RPMI8226 (cell line): ENCODE measurements around the gene FAHD2A.
A peak's percentile ranks its signal among the peaks of the same experiment; 100 is the strongest.
"Not testable (repeated sequence)": the region's sequence is repeated elsewhere in the genome, so short reads cannot be mapped to it uniquely, and the experiment has no call there.

Source experiments
- DNase-seq: peaks from one replicate; pipeline ENCODE4 v3.0.0-alpha.2; 2015

Gene FAHD2A

DNA sequence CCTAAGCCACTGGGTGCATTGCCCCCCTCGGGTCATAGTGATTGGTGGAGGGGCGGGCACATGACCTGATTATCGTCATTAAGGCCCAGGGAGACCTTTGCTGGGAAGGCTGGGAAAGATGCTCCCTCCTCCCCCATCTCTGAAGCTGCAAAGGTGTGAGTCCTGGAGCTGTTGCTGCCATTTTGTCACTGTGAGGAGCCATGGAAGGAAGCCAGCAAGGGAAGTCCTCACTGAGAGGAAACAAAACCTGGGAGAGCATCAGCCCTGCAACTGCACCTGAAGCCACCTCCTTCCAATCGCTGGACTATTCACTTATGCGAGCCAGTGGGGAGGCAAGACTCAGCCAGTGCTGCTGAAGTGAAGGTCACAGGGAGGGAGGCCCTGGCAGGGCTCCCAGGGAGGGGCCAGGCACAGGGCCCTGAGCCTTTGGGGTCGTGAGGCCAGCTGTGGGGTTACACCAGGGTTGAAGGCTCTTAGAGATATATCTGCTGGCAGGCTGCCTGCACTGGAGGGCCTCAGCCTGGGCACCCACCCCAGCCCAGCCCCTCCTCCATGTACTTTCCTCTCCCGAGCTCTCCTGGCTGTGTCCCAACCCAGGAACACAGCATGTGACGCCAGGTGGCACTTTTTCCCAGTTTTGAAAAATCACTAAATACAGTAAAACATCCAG, 10.7 kb upstream of the FAHD2A start:
- no peak for DNase-seq

DNA sequence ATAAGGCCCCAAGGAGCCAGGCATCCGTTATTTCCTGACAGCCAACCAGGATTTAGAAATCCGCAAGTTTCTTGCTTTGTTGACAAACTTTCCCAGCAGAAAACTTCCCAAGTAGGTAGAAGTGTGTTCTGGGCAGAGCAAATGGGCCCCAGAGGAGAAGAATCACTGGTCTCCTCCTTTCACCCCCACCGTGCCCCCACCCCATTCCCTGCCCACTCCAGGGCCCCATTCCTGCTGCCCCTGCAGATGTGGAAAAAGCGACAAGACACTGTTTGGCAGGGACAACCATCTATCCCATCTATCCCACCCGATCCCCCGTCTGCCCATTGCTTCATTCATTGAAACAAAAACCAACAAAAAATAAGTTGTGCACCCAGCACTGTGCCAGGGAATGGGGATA, 10.2 kb upstream of the FAHD2A start:
- no peak for DNase-seq

DNA sequence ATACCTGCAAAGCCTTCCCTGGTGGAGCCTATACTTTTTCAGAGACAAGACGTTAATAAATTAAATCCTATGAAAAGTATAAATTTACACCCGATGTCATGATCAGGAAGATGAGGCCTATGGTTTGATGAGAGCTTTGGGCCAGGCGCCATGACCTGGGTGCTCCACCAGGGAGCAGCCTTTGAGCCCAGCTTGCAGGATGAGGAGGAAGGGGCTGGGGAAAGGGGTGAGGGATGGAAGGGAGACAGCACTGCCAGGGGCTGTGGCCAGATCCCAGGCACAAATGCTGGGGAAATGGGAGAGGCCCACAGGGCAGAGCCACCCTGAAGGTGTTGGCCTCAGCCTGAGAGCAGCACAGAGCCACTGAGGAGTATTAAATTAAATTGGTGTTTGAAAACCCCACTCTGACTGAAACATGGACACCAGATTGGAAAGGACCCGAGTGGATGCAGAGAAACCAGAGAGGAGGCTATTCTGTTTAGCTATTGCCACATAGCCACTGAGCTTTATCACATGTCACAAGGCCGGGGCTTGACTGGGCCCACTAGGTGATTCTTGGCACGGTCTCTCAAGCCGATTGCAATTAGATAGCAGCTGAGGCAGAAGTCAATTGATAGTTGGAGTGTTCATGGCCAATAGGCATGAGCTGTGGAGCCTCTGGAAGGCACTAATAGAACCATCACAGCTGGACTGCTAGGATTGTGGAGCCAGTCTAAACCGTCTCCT, 9.6 kb upstream of the FAHD2A start:
- no peak for DNase-seq

DNA sequence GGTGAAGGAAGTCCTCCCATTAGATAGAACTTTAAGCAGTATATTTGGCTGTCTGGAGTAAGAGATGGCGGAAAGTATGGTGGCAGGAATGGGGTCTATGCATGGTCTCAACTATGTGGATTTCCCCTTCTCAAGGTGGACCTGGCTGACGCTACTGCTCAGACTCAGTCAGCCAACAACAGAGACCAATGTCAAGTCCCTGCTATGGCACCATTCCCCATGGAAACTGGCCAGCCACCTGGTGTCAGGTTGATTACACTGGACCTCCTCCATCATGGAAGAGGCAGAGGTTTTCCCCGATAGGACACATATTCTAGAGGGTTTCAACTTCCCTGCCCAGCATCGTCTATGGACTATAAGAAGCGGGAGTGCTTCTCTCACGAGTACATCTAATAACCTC, 8.6 kb upstream of the FAHD2A start:
- no peak for DNase-seq

DNA sequence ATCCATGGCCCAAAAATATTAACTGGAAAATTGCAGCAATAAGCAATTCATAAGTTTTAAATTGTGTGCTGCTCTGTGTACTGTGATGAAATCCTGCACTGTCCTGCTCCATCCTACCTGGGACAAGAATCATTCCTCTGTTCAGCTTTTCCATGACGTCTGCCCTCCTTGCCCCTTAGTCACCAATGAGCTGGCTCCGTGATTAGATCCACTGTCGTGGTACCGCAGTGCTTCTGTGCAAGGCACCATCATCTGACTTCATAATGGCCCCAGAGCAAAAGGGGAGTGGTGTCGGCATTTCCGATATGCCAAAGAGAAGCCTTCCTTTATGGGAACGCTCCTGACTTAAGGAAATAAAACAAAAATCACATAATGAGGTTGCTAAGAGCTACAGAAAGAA, 3.4 kb upstream of the FAHD2A start:
- DNase-seq: no peak

DNA sequence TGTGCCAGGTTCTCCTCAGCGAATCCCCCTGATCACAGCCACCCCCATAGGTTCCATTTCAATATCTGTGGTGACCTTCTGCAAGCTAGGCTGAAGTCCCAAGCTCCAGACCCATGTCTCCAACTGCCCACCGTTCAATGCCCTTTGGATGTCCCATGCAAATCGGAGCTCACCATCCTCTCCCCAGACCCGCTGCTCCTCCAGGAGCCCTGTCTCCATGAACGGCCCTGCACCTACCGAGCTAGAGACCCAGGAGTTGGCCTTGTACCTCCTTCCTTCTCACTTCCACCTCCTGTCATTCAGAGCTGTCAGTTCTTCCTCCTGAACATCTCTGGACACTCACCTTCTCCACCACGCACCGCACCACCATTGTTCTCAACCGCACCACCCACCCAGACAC, 1.0 kb upstream of the FAHD2A start:
- DNase-seq: no peak

DNA sequence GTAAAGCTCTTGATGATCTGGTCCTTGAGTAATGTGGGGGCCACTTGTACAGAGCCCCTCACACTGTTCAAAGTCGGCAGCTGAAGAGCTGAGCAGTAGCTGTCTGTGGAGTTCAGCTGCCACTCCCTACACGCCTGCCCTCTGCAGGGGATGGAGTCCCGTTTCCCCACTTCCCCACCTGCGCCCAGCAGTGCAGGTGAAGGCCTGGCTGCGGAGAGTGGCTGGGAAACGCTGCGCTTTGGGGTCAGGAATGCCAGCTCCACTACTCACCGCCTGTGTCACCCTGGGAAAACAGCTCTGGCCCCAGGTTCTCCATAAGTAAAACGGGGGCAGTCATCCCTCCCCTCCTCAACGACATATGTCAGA, 521 bp upstream of the FAHD2A start:
- DNase-seq: peak; percentile 41

DNA sequence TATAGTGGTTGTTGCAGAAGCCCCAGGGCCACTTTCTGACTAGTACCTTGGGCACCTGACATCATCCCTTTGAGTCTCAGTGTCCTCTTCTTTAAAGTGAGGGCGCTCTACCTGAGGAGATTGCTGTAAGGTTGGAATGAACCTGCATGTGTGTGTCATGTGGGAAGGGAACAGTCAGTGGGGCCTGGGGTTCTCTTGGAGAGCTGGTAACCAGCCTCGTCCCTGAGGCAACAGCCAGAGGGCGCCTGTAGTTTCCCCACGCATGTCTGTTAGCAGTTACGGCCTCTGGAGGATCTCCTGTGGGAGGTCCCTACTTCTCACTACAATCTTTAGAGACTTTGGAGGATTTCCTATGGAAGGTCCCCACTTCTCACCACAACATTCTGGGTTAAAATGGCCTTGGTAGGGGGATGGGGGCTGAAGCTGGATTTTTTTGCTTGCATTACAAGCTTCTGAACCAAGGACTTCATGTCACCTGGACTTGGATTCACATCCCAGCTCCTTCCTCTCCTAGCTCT, 755 bp downstream of the FAHD2A start:
- peak; percentile 32 for DNase-seq

DNA sequence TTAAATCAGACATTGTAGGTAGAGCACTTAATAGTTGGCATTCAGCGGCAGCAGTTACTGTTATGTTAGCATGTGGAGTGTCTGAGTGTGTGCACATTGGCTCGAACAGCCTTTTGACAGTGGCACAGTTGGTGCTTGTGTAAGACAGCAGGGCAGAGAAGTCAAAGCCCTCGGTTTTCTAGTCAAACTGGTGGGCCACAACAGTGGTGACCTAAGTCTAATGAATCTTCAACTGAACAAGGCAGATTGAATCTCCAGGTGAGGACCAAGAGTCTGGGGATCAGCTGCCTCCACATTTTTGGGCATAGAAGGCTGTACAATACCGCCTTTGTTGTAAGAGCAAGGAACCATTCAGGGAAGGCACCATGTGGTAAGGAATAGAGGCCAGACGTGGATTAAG, 1.3 kb downstream of the FAHD2A start:
- not testable (repeated sequence) for DNase-seq

DNA sequence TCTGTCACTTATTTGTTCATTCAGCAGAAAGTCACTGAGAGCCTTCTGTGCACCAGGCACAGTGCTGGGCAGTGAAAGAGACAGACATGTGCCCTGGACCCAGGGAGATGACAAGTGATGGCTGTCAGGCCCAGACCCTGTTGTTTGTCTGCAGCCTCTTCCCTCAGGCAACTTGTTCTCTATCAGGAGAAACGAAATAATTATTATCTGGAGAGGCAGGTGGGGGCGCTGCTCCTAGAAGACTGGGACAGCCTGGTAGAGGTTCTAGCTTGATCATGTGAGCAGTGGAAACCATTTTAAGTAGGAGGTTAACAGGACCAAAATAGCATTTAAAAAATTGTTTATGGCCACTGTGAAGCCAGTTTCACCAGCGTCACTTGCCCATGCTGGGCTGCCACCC, 2.2 kb downstream of the FAHD2A start:
- not testable (repeated sequence) for DNase-seq

DNA sequence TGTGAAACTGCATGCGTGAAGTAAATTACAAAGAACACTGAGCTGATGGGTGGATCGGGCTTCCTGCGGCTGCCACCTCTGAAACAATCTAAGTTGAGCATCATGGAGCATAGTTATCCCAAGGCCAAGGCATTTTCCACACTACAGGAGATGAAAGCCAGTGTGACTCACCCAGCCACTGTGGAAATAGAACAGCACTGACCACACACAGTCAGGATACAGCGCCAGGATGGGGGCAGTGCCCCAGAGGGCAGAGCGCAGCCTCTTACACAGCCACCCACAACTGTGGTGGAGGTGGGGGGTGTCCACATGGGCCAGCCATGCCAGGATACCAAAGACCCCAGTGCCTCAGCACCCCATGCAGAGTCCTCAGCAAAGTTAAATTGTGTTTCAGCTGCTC, 8.7 kb downstream of the FAHD2A start:
- not testable (repeated sequence) for DNase-seq

DNA sequence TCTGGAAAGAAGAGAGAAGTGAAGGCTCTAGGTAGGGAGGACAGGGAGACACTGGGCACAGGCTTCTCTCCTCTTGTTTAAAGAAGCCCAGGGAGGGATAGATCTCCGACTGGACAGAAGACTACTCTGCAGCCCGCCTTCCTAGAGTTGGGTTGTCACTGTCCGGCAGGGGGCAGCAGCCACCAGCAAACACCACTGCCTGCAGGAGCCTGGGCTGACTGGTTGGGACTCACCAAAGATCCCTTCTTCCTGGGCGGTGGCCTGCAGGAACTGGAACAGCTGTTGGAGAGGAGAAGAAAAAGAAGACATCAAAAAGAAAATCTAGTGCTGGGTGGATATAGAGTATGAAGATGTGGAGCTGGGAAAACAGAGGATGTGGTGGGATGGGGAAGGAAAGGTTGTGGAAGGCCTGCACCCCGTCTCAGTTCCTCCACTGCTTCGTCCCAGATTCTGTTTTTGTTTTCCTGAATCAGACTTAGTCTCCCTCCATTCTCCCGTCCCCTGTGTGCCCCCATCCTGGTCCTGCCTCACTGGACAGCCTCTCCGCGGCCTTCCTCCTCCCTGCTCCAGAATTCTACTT, 11.6 kb downstream of the FAHD2A start:
- DNase-seq: peak; percentile 68

DNA sequence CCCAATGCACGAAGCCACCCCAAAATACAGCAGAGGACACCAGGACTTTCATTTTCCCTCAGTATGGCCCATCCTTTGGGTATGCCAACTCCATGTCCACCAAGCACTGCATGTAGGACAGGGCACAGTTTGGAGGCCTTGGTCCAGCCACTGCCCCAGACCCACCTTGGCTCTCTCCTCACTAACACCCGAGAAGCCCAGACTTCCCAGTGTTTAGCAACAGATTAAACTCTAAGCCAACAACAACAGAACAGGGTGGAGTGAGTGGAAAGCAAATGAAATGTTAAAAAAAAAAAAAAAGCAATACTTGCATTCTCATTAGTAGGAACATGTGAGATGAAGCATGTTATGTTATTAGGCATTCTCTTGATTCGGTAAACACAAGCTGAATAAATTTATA, 12.6 kb downstream of the FAHD2A start:
- DNase-seq: not testable (repeated sequence)

DNA sequence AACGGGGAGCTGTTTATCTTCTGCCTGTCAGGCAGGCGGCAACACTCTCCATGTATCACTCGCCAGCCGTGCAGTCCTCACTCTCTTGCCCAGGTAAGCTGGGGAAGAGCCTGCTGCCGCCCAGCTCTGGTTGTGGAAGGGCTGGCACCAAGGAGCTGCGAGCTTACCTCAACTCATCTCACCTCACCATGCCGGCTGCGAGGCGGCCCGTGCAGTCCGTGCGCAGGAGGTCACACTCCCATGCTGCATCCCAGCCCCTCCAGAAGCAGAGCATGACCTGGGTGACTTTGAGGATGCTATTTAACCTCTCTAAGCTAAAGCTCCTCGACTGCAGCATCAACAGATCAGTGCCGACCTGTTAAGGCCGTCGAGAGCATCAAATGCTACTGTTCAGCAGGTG, 13.1 kb downstream of the FAHD2A start:
- not testable (repeated sequence) for DNase-seq

DNA sequence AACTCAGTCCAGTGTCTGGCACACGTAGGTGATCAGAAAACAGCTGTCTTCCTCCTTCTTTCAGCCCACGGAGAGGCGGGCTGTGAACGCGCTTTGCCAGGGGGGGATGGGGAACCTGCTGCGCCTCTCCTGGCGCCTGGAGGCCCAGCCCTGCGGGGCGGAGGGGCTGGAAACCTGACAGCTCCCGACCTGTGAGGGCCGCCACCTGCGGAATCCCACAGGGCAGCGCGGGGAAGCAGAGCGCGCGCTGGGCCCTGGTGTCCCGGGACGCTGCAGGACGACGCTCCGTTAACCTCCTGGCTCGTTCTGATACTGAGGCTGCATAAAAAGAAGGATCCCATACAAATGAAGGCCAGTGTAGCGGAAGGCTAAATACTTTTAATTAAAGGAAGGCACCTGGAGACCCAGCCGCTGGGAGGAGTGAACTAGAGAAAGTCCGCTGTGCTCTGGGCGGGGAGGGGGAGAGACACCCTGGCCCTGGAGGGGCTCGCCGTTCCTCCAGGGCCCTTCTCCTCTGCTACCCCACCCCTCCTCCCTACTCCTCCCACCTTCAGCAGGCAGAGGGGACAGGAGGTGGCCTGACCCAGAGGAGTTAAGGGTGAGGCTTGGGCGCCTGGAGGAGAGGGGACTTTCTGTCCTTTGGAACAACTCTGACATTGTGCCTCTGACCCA, 24.8 kb downstream of the FAHD2A start:
- not testable (repeated sequence) for DNase-seq

DNA sequence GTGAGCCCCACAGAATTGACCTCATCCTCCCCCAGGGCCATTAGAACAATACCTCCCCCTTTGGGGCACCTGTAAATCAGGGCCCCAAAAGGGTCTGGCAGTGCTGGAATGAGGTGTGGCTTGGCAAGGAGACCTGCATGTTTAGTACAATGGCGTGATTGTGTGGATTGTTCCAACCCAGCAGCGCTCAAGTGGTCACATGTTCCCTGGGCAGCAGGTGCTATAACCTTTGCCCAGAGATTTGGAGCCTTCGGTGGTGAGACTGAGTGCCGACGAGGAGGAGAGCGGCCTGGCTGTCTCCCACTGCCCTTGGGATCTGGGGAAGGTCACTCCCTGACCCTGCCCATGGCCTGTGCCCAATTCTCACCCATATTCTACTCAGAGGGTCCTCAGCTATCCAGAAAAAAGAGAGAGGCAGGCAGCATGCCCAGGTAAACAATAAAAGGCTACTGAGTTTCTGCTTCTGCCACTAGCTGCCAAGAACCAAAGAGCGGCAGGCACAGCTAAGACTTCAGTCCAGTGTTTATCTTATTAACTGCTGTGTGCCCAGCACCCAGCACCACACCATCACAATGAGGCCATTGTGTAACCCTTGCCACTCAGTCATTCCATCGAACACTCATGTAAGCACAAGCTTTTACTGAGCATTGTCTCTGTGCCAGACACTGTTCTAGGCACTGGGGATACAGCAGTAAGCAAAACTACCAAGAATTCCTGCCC, 27.4 kb downstream of the FAHD2A start:
- DNase-seq: not testable (repeated sequence)

DNA sequence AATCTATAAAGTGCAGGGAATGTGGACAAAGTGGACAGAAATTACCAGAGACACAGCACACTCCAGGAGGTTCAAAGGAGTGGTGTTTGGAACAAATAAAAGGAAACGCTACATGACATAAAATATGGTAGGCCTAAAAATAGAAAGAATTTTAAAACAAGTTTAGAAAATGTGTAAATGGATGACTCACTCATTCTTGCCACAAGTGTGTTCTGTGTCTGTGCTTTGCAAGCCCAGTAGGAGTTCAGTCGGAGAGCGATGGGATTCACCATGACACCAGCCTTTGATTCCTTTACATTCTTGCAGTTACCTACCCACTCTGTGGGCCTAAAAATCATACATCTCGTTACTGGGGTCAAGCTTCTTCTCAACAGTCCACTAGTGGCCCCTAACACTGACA, 30.9 kb downstream of the FAHD2A start:
- not testable (repeated sequence) for DNase-seq

DNA sequence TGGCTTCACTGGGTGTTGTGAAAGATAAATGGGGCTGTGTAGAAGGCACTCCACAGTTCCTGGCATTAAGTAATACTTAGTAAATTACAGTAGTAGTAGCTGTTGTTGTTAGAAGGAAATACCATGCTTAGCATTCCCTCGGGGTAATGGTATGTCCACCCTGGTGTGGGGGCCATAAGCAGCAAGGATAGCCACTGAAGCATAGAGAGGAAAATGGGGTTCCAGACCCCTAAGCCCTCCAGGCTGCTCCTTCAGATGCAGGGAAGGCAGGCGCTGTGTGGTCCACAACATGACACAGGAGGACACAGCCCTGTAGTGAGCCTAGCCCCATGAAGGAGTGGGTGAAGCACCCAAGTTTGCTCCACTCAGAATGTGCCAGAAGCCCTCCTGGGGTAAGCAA, 31.5 kb downstream of the FAHD2A start:
- DNase-seq: not testable (repeated sequence)

DNA sequence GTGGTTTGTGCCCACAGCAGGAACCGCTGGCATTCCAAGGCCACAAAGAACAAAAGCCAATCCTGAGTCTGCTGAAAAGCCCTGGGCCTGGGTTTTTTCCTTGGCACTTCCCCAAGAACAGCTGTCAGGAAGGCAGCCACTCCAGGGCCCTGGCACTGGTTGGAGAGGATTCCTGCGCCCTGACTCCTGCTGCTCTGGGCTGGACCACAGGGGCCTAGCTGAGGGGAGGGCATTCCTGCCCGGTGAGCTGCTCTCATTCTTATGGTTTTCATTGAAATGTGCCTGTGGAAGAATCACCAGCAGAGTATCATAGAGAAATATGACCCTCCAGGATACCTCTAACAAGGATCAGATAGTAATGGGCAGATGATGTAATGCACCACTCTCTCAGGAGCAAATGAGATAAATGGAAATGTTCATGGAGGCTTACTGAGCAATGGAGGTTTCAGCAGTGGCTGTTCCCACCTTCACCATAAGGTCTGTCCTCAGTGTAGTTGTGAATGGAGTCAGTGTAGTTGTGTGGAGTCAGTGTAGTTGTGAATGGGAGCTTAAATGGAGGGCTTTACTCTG, 32.1 kb downstream of the FAHD2A start:
- not testable (repeated sequence) for DNase-seq

DNA sequence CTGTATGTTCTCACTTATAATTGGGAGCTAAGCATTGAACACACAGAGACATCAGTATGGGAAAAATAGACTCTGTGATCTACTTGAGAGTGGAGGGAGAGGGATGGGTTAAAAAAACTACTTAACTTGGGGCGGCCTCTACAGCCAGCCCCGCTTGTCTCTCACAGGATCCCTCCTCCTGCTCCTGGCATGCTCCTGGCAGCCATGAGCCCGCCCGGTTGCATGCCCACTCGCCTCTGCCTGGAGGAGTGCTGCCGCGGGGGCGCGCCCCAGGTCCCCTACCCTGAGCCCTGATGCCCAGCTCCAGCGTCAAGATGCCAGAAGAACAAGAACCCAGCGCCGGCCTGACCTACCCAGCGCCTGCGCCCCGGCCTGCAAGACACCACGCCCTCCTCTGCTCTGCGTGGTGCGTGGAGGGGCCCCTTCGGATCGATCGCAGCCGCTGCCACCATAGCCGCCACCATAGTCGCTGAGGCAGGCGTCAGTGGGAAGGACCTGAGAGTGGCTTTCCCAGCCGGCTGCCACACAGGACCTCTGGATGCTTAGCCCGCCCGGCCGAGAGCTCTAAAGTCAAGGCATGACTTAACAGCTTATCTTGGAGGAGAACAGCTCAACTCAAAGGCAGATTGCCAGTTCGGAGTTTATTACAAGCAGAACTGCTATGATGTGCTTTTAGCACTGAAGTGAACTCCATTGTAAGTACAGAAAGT, 32.8 kb downstream of the FAHD2A start:
- not testable (repeated sequence) for DNase-seq

DNA sequence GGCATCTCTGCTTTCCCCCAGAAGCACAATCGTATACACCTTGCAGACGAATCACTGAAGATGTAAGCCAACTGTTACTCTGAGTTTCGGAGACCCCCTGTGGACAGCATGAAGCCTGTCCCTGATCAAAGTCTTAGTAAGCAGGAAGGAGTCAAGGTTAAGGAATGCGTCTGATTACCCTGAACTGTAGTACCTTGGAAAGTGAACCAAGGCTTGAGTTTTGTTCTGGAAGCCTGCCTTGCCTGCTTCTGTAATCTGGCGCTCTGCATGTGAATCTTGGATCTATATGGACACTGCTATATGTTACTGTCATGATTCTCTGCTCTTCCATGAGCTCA, 33.3 kb downstream of the FAHD2A start:
- not testable (repeated sequence) for DNase-seq
